ENCODE results near the gene MTUS2.

DNA sequence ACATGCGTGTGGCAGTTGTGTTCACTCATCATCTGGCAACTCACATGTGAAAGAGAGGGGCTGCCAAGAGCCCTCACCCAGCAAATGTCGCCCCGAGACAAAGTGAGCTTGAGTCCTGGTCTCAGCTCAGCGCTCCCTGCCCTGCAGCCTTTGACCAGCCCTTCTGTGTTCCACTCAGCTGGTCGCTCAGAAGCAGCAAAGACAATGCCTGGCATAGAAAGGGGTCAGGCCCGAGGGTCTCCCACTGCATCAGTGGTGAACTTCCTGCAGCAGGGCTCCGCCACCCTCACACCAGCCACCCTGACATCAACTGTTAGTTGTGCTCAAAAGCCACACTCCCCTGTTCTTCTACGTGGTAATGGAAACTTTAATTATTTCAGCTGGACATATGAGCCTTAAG, 707.4 kb downstream of the MTUS2 start:
- TF ChIP-seq CTCF (IDR thresholded peaks at IDR 0.05): no peak
- TF ChIP-seq ZFX (IDR thresholded peaks at IDR 0.05; ENCODE audit: borderline replicate concordance): no peak

Measured in 22Rv1 (cell line).